Muscle layer of duodenum (tissue), 2 donors: ENCODE data around the gene GRN.

ENCODE experiments used
- H3K27ac ChIP-seq: one replicate; pipeline ENCODE4 v1.7.0; 2013; ENCODE audit warnings: mild to moderate bottlenecking, low read length
- H3K27me3 ChIP-seq: one replicate; pipeline ENCODE4 v1.7.0; 2013; ENCODE audit warnings: low read depth, mild to moderate bottlenecking, control low read depth, low read length
- H3K36me3 ChIP-seq, 2 donors: one replicate each; pipeline ENCODE4 v1.7.0; 2013; ENCODE audit warnings: low read length in 2 of 2, control low read depth in 1 of 2, mild to moderate bottlenecking in 1 of 2; ENCODE audit not compliant: insufficient read depth in 2 of 2, control insufficient read depth in 1 of 2
- H3K4me1 ChIP-seq, 2 donors: one replicate each; pipeline ENCODE4 v1.7.0; 2013; ENCODE audit warnings: low read length in 2 of 2, mild to moderate bottlenecking in 2 of 2, control low read depth in 1 of 2, moderate library complexity in 1 of 2; ENCODE audit not compliant: insufficient read depth in 2 of 2, control insufficient read depth in 1 of 2
- H3K4me3 ChIP-seq, 2 donors: one replicate each; pipeline ENCODE4 v1.7.0; 2013; ENCODE audit warnings: low read length in 2 of 2, low read depth in 1 of 2, mild to moderate bottlenecking in 1 of 2
- H3K9me3 ChIP-seq, 2 donors: one replicate each; pipeline ENCODE4 v1.7.0; 2013; ENCODE audit warnings: low read length in 2 of 2, control low read depth in 1 of 2, mild to moderate bottlenecking in 1 of 2; ENCODE audit not compliant: control insufficient read depth in 1 of 2
- donor health status: healthy.

GRN gene

GRCh38 chr17:44355642-44356099 lies 10.6 kb downstream of the GRN start:
- H3K4me1 ChIP-seq = peaks cover 0 to under 1% of the 10 kb centered on the region in 2 donors
- peaks cover 13 to 24% of the 10 kb centered on the region in 2 donors for H3K36me3 ChIP-seq
- no peaks in the 10 kb centered on the region for H3K27me3 ChIP-seq
- no peak overlapping the region for H3K4me3 ChIP-seq
- no peak overlapping the region for H3K27ac ChIP-seq
- no peaks in the 10 kb centered on the region for H3K9me3 ChIP-seq

GRCh38 chr17:44356241-44356640 lies 11.1 kb downstream of the GRN start:
- H3K9me3 ChIP-seq = no peaks in the 10 kb centered on the region
- no peaks in the 10 kb centered on the region for H3K27me3 ChIP-seq
- no peak overlapping the region for H3K27ac ChIP-seq
- no peak overlapping the region for H3K4me3 ChIP-seq
- H3K4me1 ChIP-seq = peaks cover 0 to 6% of the 10 kb centered on the region in 2 donors
- H3K36me3 ChIP-seq = peaks cover 8 to 18% of the 10 kb centered on the region in 2 donors

GRCh38 chr17:44358066-44358465 lies 13.0 kb downstream of the GRN start:
- no peaks in the 10 kb centered on the region for H3K9me3 ChIP-seq
- H3K27me3 ChIP-seq = peaks cover 11% of the 10 kb centered on the region
- H3K4me3 ChIP-seq = no peak overlapping the region
- no peaks in the 10 kb centered on the region for H3K36me3 ChIP-seq
- no peak overlapping the region for H3K27ac ChIP-seq
- peaks cover 0 to 20% of the 10 kb centered on the region in 2 donors for H3K4me1 ChIP-seq

DNA sequence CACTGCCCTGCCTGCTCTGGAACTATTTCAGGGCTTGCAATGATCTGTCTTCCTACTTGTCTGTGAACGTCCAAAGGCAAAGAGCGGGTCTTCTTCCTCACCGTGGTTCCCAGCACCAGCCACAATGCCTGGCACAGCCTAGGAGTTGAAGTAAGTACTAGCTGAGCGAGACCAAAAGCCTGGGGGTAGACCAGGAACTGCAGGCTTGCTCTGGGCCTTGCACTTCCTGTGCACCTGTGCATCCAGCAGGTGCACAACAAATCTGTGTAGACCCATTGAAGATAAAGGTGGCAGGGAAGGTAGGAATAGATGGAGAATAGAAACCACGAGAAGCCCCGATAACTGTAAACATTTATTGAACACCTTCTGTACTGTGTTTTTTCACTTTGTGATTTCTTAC lies 13.9 kb downstream of the GRN start:
- no peaks in the 10 kb centered on the region for H3K9me3 ChIP-seq
- peaks cover 11% of the 10 kb centered on the region for H3K27me3 ChIP-seq
- H3K27ac ChIP-seq = no peak overlapping the region
- no peak overlapping the region for H3K4me3 ChIP-seq
- H3K36me3 ChIP-seq = no peaks in the 10 kb centered on the region
- peaks cover 0 to 27% of the 10 kb centered on the region in 2 donors for H3K4me1 ChIP-seq

DNA sequence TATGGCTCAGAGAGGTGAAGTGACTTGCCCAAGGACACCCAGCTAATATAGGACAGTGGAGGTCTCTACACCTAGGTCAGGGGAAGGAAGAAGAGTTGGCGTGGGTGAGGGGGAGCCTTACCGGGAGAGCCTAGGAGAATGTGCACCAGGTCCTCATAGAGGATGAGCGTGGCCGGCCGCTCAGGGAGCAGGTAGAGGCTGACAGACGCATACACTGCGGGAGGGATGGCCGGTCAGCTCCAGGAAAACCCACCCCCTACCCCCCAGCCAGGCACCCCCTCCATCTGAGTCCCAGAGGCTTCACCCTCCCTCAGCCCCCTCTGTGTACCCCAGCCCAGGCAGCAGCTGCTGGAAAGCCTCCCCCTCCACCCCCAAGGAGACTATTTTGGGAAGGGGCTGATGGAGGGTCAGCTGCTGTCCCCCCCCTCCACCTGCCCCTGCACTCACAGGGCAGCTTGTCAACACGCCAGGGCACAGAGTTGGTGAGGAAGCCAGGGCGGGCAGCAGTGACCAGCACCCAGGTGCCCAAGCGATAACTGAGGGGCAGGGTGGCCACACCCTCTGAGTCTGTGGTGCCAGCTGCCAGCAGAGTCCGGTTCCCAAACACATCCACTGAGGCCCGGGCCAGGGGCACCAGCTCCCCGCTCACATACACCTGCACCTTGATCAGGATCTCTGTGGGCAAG lies 14.5 kb downstream of the GRN start:
- peaks cover 11% of the 10 kb centered on the region for H3K27me3 ChIP-seq
- no peaks in the 10 kb centered on the region for H3K36me3 ChIP-seq
- no peaks in the 10 kb centered on the region for H3K9me3 ChIP-seq
- H3K4me1 ChIP-seq = peaks cover 0 to 29% of the 10 kb centered on the region in 2 donors
- H3K4me3 ChIP-seq = no peak overlapping the region
- no peak overlapping the region for H3K27ac ChIP-seq

DNA sequence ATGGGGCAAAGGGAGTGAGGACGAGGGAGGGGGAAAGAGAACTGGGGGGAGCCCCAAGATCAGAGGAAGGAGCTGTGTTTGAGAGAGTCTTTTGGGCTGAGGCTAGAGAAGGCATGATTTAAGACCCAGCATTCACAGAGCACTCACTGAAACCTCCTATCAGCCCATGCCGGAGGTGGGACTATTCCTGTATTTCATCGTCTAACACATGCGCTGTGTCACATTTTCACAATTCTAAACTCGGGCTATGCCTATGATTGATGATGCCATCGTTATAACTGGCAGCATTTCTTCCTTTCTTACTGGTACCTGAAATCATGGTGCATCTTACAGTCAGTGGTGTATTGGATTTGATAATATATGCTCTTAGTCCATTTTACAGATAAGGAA lies 15.0 kb downstream of the GRN start:
- Histone ChIP-seq H3K36me3 (no peaks in the 10 kb centered on the region), H3K27me3 (peaks cover 11% of the 10 kb centered on the region), H3K4me3 (no peak overlapping the region), H3K9me3 (no peaks in the 10 kb centered on the region), H3K27ac (no peak overlapping the region), H3K4me1 (peaks cover 0 to 29% of the 10 kb centered on the region in 2 donors)

DNA sequence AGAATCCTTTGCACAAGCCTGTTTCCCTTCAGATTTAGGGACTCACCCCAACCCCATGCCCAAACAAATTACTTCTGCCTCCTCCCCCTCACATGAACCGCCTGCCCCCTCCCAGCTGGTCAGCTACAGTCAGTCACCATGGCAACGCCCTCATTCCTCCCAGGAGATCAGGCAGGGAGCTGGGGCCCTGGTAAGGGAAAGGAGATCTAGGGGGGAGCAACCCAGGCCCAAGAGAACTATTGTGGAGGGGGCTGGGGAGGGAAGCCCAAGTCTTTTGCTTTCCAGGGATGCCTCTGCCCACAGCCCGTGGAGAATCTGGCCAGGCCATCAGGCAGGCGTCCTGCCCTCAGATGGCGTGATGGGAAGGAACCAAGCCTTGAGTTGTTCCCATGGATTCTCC lies 15.7 kb downstream of the GRN start:
- Histone ChIP-seq H3K36me3 (no peaks in the 10 kb centered on the region), H3K27me3 (peaks cover 11% of the 10 kb centered on the region), H3K4me3 (no peak overlapping the region), H3K27ac (no peak overlapping the region), H3K9me3 (no peaks in the 10 kb centered on the region), H3K4me1 (peaks cover 0 to 29% of the 10 kb centered on the region in 2 donors)

DNA sequence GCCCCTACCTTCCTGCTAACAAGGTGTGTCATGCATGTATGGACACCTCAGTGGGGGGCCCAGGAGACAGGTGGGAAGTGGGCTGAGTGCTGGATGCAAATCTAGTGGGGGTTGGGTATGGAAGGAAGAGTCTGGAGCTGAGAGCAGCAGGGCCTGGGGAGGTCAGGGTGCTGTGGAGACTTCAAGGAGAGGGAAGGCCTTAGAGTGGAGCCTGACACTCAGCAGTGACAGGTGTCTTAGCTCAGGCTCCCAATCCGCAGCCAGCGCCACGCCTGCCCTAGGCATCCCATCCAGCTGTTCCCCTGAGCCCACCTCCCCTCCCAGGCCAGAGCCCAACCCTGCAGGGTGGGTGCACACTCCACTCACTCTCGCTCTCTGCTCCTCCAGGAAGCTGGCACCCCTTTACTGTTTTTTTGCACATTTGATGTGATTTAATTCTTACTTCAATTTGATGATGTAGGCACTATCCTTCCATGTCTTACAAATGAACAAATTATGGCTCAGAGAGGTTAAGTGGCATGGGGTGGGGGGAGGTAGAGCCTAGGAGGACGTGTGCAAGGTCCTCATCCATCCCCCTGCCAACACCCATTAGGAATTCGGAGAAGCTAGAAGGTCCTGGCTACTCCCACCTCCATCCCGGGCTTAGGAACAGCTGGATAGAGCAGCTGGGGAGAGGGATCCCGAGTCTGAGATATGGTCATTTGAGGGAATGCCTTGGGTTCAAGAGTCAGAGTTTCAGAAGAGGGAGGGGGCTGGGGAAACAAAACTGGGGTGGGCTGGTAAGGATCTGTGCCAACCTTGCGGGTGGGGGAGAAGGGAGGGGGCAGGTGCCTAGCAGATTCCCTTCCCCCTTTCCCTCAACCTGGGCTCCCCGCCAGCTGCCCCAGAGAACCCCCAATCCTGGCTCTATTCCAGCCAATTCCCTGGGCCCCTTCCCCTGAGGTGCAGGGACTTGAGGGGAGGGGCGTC lies 16.5 kb downstream of the GRN start:
- Histone ChIP-seq H3K9me3 (no peaks in the 10 kb centered on the region), H3K27ac (no peak overlapping the region), H3K36me3 (no peaks in the 10 kb centered on the region), H3K4me1 (peaks cover 0 to 29% of the 10 kb centered on the region in 2 donors), H3K4me3 (no peak overlapping the region), H3K27me3 (peaks cover 11% of the 10 kb centered on the region)

DNA sequence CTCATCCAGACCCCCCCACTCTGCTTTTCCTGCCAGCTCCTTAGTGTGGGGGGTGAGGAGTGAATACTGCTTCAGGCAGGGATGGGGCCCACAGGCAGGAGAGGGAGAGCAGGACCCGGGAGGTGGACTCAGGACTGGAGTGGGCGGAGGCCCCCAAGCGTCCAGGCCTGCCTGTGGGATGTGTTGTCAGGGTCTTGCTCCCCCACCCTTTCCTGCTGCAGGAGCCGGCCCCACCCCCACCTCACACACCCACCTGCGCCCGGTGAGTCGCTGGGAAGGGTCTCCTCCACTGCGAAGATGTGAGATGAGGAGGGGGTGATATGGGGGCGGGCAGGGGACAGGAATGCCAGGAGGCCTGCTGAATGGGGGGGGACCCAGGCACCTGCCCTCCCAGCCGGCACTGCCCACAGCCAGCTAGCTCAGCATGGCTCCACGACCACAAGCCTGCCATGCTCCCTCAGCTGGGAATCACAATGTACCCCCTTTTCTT lies 17.4 kb downstream of the GRN start:
- H3K27me3 ChIP-seq = peaks cover 11% of the 10 kb centered on the region
- H3K4me1 ChIP-seq = peaks cover 0 to 29% of the 10 kb centered on the region in 2 donors
- H3K4me3 ChIP-seq = peak overlapping the region; percentile 11 to 68
- H3K9me3 ChIP-seq = no peaks in the 10 kb centered on the region
- no peaks in the 10 kb centered on the region for H3K36me3 ChIP-seq
- H3K27ac ChIP-seq = no peak overlapping the region

DNA sequence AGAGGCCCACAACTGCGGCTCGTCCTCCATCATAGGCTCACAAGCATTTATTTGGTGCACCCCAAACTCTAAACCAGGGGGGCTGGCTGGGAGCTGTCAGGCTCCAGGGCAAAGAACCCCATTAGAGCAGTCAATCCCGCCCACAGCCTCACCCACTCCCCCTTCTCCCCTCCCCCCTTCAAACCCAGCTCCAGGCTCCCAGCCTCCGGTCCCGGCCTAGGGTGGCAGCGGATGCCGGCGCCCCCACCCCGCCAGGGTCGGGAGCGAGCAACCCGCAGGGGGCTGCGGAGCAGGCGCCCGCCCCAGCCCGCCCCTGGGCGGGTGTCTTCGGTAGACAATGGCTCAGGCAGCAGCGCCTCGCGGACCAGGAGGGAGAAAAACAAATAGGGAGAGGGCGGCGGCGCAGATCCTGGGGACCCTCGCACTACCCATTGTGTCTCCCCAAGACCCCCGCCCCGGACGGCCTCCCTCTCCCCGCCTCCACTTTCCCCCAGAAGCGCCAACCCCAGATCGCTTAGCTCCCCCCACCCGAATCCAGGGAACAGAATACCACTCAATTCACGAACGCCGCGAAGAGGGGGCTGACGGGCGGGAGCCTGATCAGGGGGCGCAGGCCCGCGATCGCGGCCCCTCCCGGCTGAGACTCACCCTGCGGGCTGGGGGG lies 18.0 kb downstream of the GRN start:
- Histone ChIP-seq H3K36me3 (no peaks in the 10 kb centered on the region), H3K27me3 (peaks cover 11% of the 10 kb centered on the region), H3K27ac (no peak overlapping the region), H3K9me3 (no peaks in the 10 kb centered on the region), H3K4me1 (peaks cover 0 to 29% of the 10 kb centered on the region in 2 donors), H3K4me3 (peak overlapping the region; percentile 42 to 68)
